H1 (cell line): ENCODE data around the gene INSYN1. TPM values are rescaled to one million over a fixed set of nuclear protein-coding genes. Genes with fewer than 3 reads are reported as not detected.
"Not testable (repeated sequence)": the region's sequence is repeated elsewhere in the genome, so short reads cannot be mapped to it uniquely, and the experiment has no call there.

Experiments used
- CTCF ChIA-PET: fragments of 300-600 bp; sonication (Branson Sonifier 250); formaldehyde crosslinking; loops from one replicate; lab custom pipeline; 2021; ENCODE audit not compliant: partially characterized antibody; lab: Charles Lee
- POLR2A ChIA-PET: fragments of 300-600 bp; sonication (Branson Sonifier 250); formaldehyde crosslinking; loops from one replicate; lab custom pipeline; 2021; ENCODE audit warnings: inconsistent platforms; ENCODE audit not compliant: partially characterized antibody; lab: Charles Lee
- DNase-seq, 2 experiments: peaks; one replicate each; pipeline versions ENCODE4 v3.0.0 to v3.0.0-alpha.2; 2010 to 2022; ENCODE audit warnings: low spot score in 2 of 2, low read depth in 1 of 2, mixed read lengths in 1 of 2
- FAIRE-seq: peaks from 2 replicates; lab custom pipeline; 2011; peaks lifted over from hg19 to GRCh38; lab: Jason Lieb, UNC
- H2AFZ ChIP-seq: 2 replicates; pipeline ENCODE4 v1.8.1; 2012; ENCODE audit warnings: low read length, inconsistent platforms
- H2AK5ac ChIP-seq: 2 replicates; pipeline ENCODE4 v1.6.1; 2013; ENCODE audit warnings: low read depth, low read length
- H2BK120ac ChIP-seq: replicated peaks from 2 replicates; pipeline ENCODE3; 2013; ENCODE audit warnings: low read depth, low read length, inconsistent platforms
- H2BK12ac ChIP-seq: 2 replicates; pipeline ENCODE4 v1.6.1; 2013; ENCODE audit warnings: low read depth, low read length
- H2BK15ac ChIP-seq: 2 replicates; pipeline ENCODE4 v1.6.1; 2013; ENCODE audit warnings: low read length
- H2BK20ac ChIP-seq: 2 replicates; pipeline ENCODE4 v1.6.1; 2013; ENCODE audit warnings: low read length
- H2BK5ac ChIP-seq: 2 replicates; pipeline ENCODE4 v1.6.1; 2013; ENCODE audit warnings: low read depth, low read length
- H3K14ac ChIP-seq: 2 replicates; pipeline ENCODE4 v1.6.1; 2013; ENCODE audit warnings: inconsistent platforms; ENCODE audit not compliant: insufficient read length
- H3K18ac ChIP-seq: 2 replicates; pipeline ENCODE4 v1.6.1; 2013; ENCODE audit warnings: low read length; ENCODE audit errors: extremely low read depth
- H3K23ac ChIP-seq: 2 replicates; pipeline ENCODE4 v1.6.1; 2013; ENCODE audit warnings: inconsistent platforms; ENCODE audit not compliant: insufficient read length
- H3K23me2 ChIP-seq: 2 replicates; pipeline ENCODE4 v1.6.1; 2013; ENCODE audit warnings: low read depth, low read length
- H3K27ac ChIP-seq: 2 replicates; pipeline ENCODE4 v1.6.1; 2011; ENCODE audit warnings: low read depth, low read length, inconsistent platforms
- H3K27me3 ChIP-seq, 4 experiments: replicated peaks in 1 of 4; 1 replicate in 1 of 4; 2 replicates in 3 of 4; pipeline versions ENCODE4 v1.6.1 to v1.8.1; 2011 to 2013; ENCODE audit warnings: low read length in 3 of 4, mild to moderate bottlenecking in 3 of 4, inconsistent platforms in 2 of 4, mixed read lengths in 2 of 4, moderate library complexity in 1 of 4; ENCODE audit not compliant: control insufficient read depth in 3 of 4, insufficient read depth in 3 of 4; ENCODE audit errors: extremely low read depth in 1 of 4
- H3K36me3 ChIP-seq, 4 experiments: 2 replicates each; pipeline versions ENCODE4 v1.6.1 to v1.8.1; 2011 to 2013; ENCODE audit warnings: mild to moderate bottlenecking in 4 of 4, low read length in 3 of 4, moderate library complexity in 2 of 4, control low read depth in 1 of 4, inconsistent platforms in 1 of 4; ENCODE audit not compliant: insufficient read depth in 4 of 4, control insufficient read depth in 2 of 4
- H3K4ac ChIP-seq: replicated peaks from 2 replicates; pipeline ENCODE3; 2013; ENCODE audit warnings: low read length, low read depth, mixed read lengths, inconsistent platforms; ENCODE audit not compliant: insufficient read length
- H3K4me1 ChIP-seq, 4 experiments: replicated peaks in 1 of 4; 1 replicate in 1 of 4; 2 replicates in 3 of 4; pipeline versions ENCODE4 v1.6.1 to v1.8.1; 2011 to 2013; ENCODE audit warnings: low read length in 3 of 4, inconsistent platforms in 2 of 4, mixed read lengths in 1 of 4; ENCODE audit not compliant: insufficient read depth in 4 of 4, control insufficient read depth in 3 of 4
- H3K4me2 ChIP-seq, 2 experiments: 2 replicates each; pipeline versions ENCODE4 v1.6.1 to v1.8.1; 2011 to 2013; ENCODE audit warnings: low read depth in 2 of 2, low read length in 2 of 2, control low read depth in 1 of 2, inconsistent platforms in 1 of 2, mild to moderate bottlenecking in 1 of 2; ENCODE audit not compliant: insufficient read depth in 1 of 2
- H3K4me3 ChIP-seq, 4 experiments: fragments of 200-600, 300-600 bp in 1 of 4; sonication (generic), shearing (Covaris generic), sonication (Bioruptor Twin) in 1 of 4; 2 replicates each; pipeline versions ENCODE4 v1.5.1 to v1.8.1; 2011 to 2016; ENCODE audit warnings: low read length in 4 of 4, low read depth in 3 of 4, control low read depth in 2 of 4, inconsistent platforms in 2 of 4, mild to moderate bottlenecking in 2 of 4, mixed read lengths in 1 of 4, moderate library complexity in 1 of 4; ENCODE audit not compliant: insufficient read depth in 2 of 4; ENCODE audit errors: extremely low read depth in 1 of 4
- H3K56ac ChIP-seq: replicated peaks from 2 replicates; pipeline ENCODE3; 2013; ENCODE audit warnings: low read depth, mild to moderate bottlenecking, mixed read lengths, low read length, inconsistent platforms; ENCODE audit not compliant: insufficient read length
- H3K79me1 ChIP-seq: 2 replicates; pipeline ENCODE4 v1.6.1; 2013; ENCODE audit warnings: low read depth, low read length, control low read depth
- H3K79me2 ChIP-seq, 2 experiments: 2 replicates each; pipeline versions ENCODE4 v1.6.1 to v1.8.1; 2012 to 2013; ENCODE audit warnings: low read length in 2 of 2, mild to moderate bottlenecking in 2 of 2, inconsistent platforms in 1 of 2; ENCODE audit not compliant: insufficient read depth in 2 of 2, control insufficient read depth in 1 of 2
- H3K9ac ChIP-seq, 4 experiments: replicated peaks in 1 of 4; 1 replicate in 1 of 4; 2 replicates in 3 of 4; pipeline versions ENCODE4 v1.6.1 to v1.8.1; 2011 to 2013; ENCODE audit warnings: low read depth in 3 of 4, low read length in 3 of 4, control low read depth in 2 of 4, mild to moderate bottlenecking in 2 of 4, moderate library complexity in 2 of 4, inconsistent platforms in 1 of 4; ENCODE audit errors: extremely low read depth in 1 of 4
- H3K9me3 ChIP-seq, 2 experiments: 2 replicates each; pipeline versions ENCODE4 v1.6.1 to v1.8.1; 2012 to 2013; ENCODE audit warnings: mild to moderate bottlenecking in 2 of 2, moderate library complexity in 2 of 2, control low read depth in 1 of 2, inconsistent platforms in 1 of 2, low read depth in 1 of 2, low read length in 1 of 2, mixed read lengths in 1 of 2; ENCODE audit not compliant: insufficient read depth in 2 of 2
- H4K20me1 ChIP-seq, 2 experiments: replicated peaks in 1 of 2; 2 replicates each; pipeline versions ENCODE3 to v1.8.1; 2011 to 2013; ENCODE audit warnings: inconsistent platforms in 2 of 2, low read length in 2 of 2, mild to moderate bottlenecking in 1 of 2; ENCODE audit not compliant: insufficient read depth in 2 of 2, control insufficient read depth in 1 of 2
- H4K5ac ChIP-seq: 2 replicates; pipeline ENCODE4 v1.6.1; 2013; ENCODE audit warnings: low read length, low read depth, mixed read lengths, inconsistent platforms; ENCODE audit not compliant: insufficient read length
- H4K8ac ChIP-seq: 2 replicates; pipeline ENCODE4 v1.8.0; 2013; ENCODE audit warnings: mild to moderate bottlenecking, moderate library complexity, low read length, inconsistent platforms; ENCODE audit not compliant: insufficient read depth; ENCODE audit errors: extremely low read depth
- H4K91ac ChIP-seq: replicated peaks from 2 replicates; pipeline ENCODE3; 2013; ENCODE audit warnings: low read length, mixed read lengths, inconsistent platforms; ENCODE audit not compliant: insufficient read length
- BCL11A ChIP-seq, 2 experiments: IDR thresholded peaks; one replicate each; pipeline ENCODE4 v1.6.1; 2011; ENCODE audit warnings: low read depth in 2 of 2, low read length in 2 of 2, mild to moderate bottlenecking in 2 of 2
- NANOG ChIP-seq: IDR thresholded peaks from 2 replicates; pipeline ENCODE4 v1.6.1; 2011; ENCODE audit warnings: low read length, low read depth, mild to moderate bottlenecking, inconsistent platforms; ENCODE audit not compliant: insufficient read depth, poor library complexity, severe bottlenecking
- RAD21 ChIP-seq, 2 experiments: IDR thresholded peaks in 1 of 2; conservative IDR thresholded peaks in 1 of 2; 2 replicates each; pipeline ENCODE4 v1.6.1; 2011; ENCODE audit warnings: low read depth in 2 of 2, low read length in 2 of 2, improper control_type of control experiment in 1 of 2, inconsistent platforms in 1 of 2, mild to moderate bottlenecking in 1 of 2, moderate library complexity in 1 of 2
- TAF1 ChIP-seq: IDR thresholded peaks from 2 replicates; pipeline ENCODE4 v1.6.1; 2011; ENCODE audit warnings: mild to moderate bottlenecking, low read depth, low read length
- WGBS, 2 experiments: shearing (Covaris generic) in 1 of 2; methylation state at CpG; one replicate each; pipeline versions ENCODE4 v1.1.6 to v1.1.7; 2013 to 2015; ENCODE audit warnings: low lambda C conversion rate in 2 of 2, mixed read lengths in 2 of 2, inconsistent platforms in 1 of 2, low coverage in 1 of 2, missing lambda C conversion rate in 1 of 2; ENCODE audit not compliant: insufficient replicate concordance in 2 of 2, insufficient coverage in 1 of 2, insufficient read length in 1 of 2; ENCODE audit errors: extremely low coverage in 1 of 2, missing lambda C conversion rate in 1 of 2; 5-methylcytosine and 5-hydroxymethylcytosine counted together
- polyA plus RNA-seq, 7 experiments: library from polyadenylated mRNA; depleted of rRNA in 3 of 7; stranded (reverse) in 5 of 7; unstranded in 2 of 7; fragments of >200 nt in 5 of 7; fragments of 200-250 nt in 2 of 7; gene quantifications; 1 replicate in 5 of 7; 2 replicates in 1 of 7; 4 replicates in 1 of 7; pipeline versions ENCODE4 v1.2.1 to v1.2.3, GENCODE V29; 2011 to 2013; ENCODE audit warnings: missing spikeins in 2 of 7, mixed read lengths in 2 of 7
- total RNA-seq: library from RNA; stranded (reverse); fragmentation: NEBNext Ultra II Directional; extraction: Animal tissue kit (Norgen Biotek cat#: 25700); gene quantifications from 2 replicates; pipeline ENCODE4 v1.2.1, GENCODE V29; 2021

INSYN1 gene
- total and polyA plus RNA-seq, 2 of the 8 experiments (the other 6 are each of a cell fraction or from before 2014, with no cell fraction given) = 7.2 to 10.2 TPM

- TF ChIP-seq TAF1 (peak; percentile 44; the same call in 1 of the 2 replicates), BCL11A (IDR thresholded peaks at IDR 0.05; ENCODE audit: low read depth in 2 of 2, low read length in 2 of 2) (no peak), NANOG (no peak), RAD21 (IDR thresholded peaks at IDR 0.05 in 1 of 2, conservative IDR thresholded peaks at IDR 0.05 in 1 of 2; ENCODE audit: low read depth in 2 of 2, low read length in 2 of 2) (no peak; a peak in 1 of 4 replicates)
Measured at GRCh38 chr15:73786538-73786937, 33.4 kb upstream of the INSYN1 start (continued).

DNA sequence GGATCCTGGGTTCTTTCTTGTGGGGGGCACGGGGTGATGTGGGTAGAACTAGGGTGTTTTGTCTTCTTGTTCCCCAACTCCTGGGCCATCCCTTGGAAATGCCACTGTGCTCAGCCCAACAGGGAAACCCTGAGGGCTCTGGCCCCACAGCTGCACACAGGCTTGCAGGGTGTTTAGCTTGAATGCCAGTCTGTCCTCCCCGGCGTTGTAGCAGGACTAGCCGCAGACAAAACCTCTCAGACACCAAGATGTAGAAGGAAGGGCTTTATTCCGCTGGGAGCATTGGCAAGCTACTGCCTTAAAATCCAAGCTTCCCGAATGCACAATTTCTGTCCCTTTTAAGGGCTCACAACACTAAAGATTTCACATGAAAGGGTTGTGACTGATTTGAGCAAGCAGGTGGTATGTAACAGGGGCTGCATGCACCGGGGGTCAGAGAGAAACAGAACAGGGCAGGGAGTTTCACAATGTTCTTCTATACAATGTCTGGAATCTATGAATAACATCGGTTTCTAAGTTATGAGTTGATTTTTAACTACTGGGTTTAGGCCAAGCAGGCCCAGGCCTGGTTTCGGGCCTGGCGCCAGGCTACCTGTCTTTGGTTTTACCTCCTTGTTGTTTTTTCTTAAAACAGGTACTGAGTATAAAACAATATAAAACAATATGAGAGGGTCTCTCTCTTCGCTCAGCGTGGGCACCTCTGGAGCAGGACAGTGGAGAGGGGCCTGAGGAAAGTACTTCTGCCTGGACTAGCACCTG, 32.3 kb upstream of the INSYN1 start:
- H3K4me3 ChIP-seq, H3K23ac ChIP-seq, H3K79me2 ChIP-seq, DNase-seq, POLR2A ChIA-PET, H2AFZ ChIP-seq, H4K5ac ChIP-seq, H2BK15ac ChIP-seq, H4K20me1 ChIP-seq, H3K36me3 ChIP-seq, H3K56ac ChIP-seq, H3K14ac ChIP-seq, H3K79me1 ChIP-seq, H3K9me3 ChIP-seq, H4K8ac ChIP-seq, H3K4ac ChIP-seq, FAIRE-seq, H3K4me2 ChIP-seq, H2BK120ac ChIP-seq, H3K23me2 ChIP-seq, H3K27me3 ChIP-seq, H3K9ac ChIP-seq, H3K27ac ChIP-seq: not testable (repeated sequence)
- Histone ChIP-seq H2BK12ac (peak overlapping the region; percentile 98), H3K4me1 (peaks cover 23 to 39% (median 29%) of the 10 kb centered on the region in 4 experiments), H4K91ac (peak overlapping the region; percentile 68), H2BK5ac (peak overlapping the region; percentile 84; the same call in 1 of the 2 replicates), H2AK5ac (peak overlapping the region; percentile 93; the same call in 1 of the 2 replicates), H2BK20ac (peak overlapping the region; percentile 94), H3K18ac (0 out of 2 replicates have a peak overlapping the region, but pooled peaks have one; percentile 79)
- WGBS, 2 experiments = 76% methylated on average over 12 of the region's 12 CpGs; no CpG with 5 or more reads in 1 of the 2 experiments
- CTCF ChIA-PET = interaction anchor here (0.7 to 1.2 kb wide), 2 partner anchors 19 to 33 kb away, joined by 3 read pairs; no protein-coding TSS in a partner anchor
